Endothelial cell of umbilical vein (primary cell): ENCODE results near the gene MYO1B. TPM values are rescaled to one million over a fixed set of nuclear protein-coding genes. Genes with fewer than 3 reads are reported as not detected.

ENCODE experiments used
- BruUV-seq: library from RNA; stranded (reverse); fragments of 400-500 nt; replicated peaks from 2 replicates; lab custom pipeline; 2021; lab: Mats Ljungman, UMichigan
- CTCF ChIA-PET: fragments of 300-600, 350-600 bp; sonication (Branson Sonifier 250); formaldehyde crosslinking; loops from one replicate; lab custom pipeline; 2021; ENCODE audit warnings: antibody characterized with exemption, inconsistent platforms; lab: Charles Lee
- POLR2A ChIA-PET: fragments of 300-600, 350-600 bp; sonication (Branson Sonifier 250); formaldehyde crosslinking; loops from one replicate; lab custom pipeline; 2021; ENCODE audit warnings: antibody characterized with exemption, inconsistent platforms; lab: Charles Lee
- DNase-seq: peaks from one replicate; pipeline ENCODE4 v3.0.0-alpha.2; 2011; ENCODE audit warnings: low read depth, low spot score
- FAIRE-seq: peaks from 2 replicates; lab custom pipeline; 2011; peaks lifted over from hg19 to GRCh38; lab: Jason Lieb, UNC
- H2AFZ ChIP-seq: 2 replicates; pipeline ENCODE4 v1.6.0; 2012; ENCODE audit warnings: low read depth, low read length, control low read depth, inconsistent platforms
- H3K27ac ChIP-seq: 2 replicates; pipeline ENCODE4 v1.5.1; 2011; ENCODE audit warnings: low read depth, mild to moderate bottlenecking, control low read depth, low read length, moderate library complexity; ENCODE audit not compliant: insufficient read depth
- H3K27me3 ChIP-seq, 2 experiments: 2 replicates each; pipeline versions ENCODE4 v1.6.0 to v1.6.1; 2011; ENCODE audit warnings: low read length in 2 of 2, mixed read lengths in 1 of 2; ENCODE audit not compliant: control insufficient read depth in 2 of 2, insufficient read depth in 2 of 2
- H3K36me3 ChIP-seq, 2 experiments: 2 replicates in 1 of 2; 3 replicates in 1 of 2; pipeline ENCODE4 v1.5.1; 2011; ENCODE audit warnings: low read length in 2 of 2, mild to moderate bottlenecking in 1 of 2, moderate library complexity in 1 of 2; ENCODE audit not compliant: control insufficient read depth in 2 of 2, insufficient read depth in 2 of 2; ENCODE audit errors: extremely low read depth in 1 of 2
- H3K4me1 ChIP-seq: 3 replicates; pipeline ENCODE4 v1.5.1; 2011; ENCODE audit warnings: mild to moderate bottlenecking, low read length; ENCODE audit not compliant: control insufficient read depth, insufficient read depth; ENCODE audit errors: extremely low read depth
- H3K4me2 ChIP-seq: 2 replicates; pipeline ENCODE4 v1.6.1; 2011; ENCODE audit warnings: low read length, control low read depth, mixed read lengths; ENCODE audit not compliant: insufficient read depth
- H3K4me3 ChIP-seq, 3 experiments: fragments of 200-600 bp in 1 of 3; sonication (generic), shearing (Covaris generic) in 1 of 3; replicated peaks in 1 of 3; 2 replicates each; pipeline ENCODE4 v1.5.1; 2011 to 2016; ENCODE audit warnings: control low read depth in 3 of 3, low read length in 3 of 3, mild to moderate bottlenecking in 2 of 3, inconsistent platforms in 1 of 3, low read depth in 1 of 3, moderate library complexity in 1 of 3; ENCODE audit not compliant: insufficient read depth in 1 of 3
- H3K79me2 ChIP-seq: 2 replicates; pipeline ENCODE4 v1.6.0; 2012; ENCODE audit warnings: low read length, inconsistent platforms; ENCODE audit not compliant: control insufficient read depth, insufficient read depth
- H3K9ac ChIP-seq: replicated peaks from 2 replicates; pipeline ENCODE3; 2011; ENCODE audit warnings: low read length, control low read depth; ENCODE audit not compliant: insufficient read depth; ENCODE audit errors: extremely low read depth
- H3K9me1 ChIP-seq: replicated peaks from 3 replicates; pipeline ENCODE4 v1.6.0; 2011; ENCODE audit warnings: mild to moderate bottlenecking, low read length; ENCODE audit not compliant: control insufficient read depth, insufficient read depth; ENCODE audit errors: extremely low read depth
- H3K9me3 ChIP-seq: replicated peaks from 2 replicates; pipeline ENCODE4 v1.5.1; 2012; ENCODE audit warnings: low read length, inconsistent platforms; ENCODE audit not compliant: control insufficient read depth, insufficient read depth
- H4K20me1 ChIP-seq: replicated peaks from 2 replicates; pipeline ENCODE3; 2011; ENCODE audit warnings: mild to moderate bottlenecking, low read length; ENCODE audit not compliant: control insufficient read depth, insufficient read depth; ENCODE audit errors: extremely low read depth
- EZH2 ChIP-seq: IDR thresholded peaks from 2 replicates; pipeline ENCODE4 v1.6.1; 2012; ENCODE audit warnings: borderline replicate concordance, low read depth, mild to moderate bottlenecking, moderate library complexity, low read length, inconsistent platforms; ENCODE audit not compliant: severe bottlenecking
- FOS ChIP-seq: IDR thresholded peaks from 2 replicates; pipeline ENCODE4 v1.6.1; 2011; ENCODE audit warnings: mild to moderate bottlenecking, low read length, moderate library complexity, borderline replicate concordance; ENCODE audit not compliant: insufficient read depth
- GATA2 ChIP-seq: IDR thresholded peaks from 2 replicates; pipeline ENCODE4 v1.7.0; 2011; ENCODE audit warnings: low read depth, mild to moderate bottlenecking, moderate library complexity, mixed read lengths, low read length; ENCODE audit not compliant: insufficient read length, insufficient read depth
- JUN ChIP-seq: IDR thresholded peaks from 2 replicates; pipeline ENCODE4 v1.6.1; 2011; ENCODE audit warnings: borderline replicate concordance, low read depth; ENCODE audit not compliant: insufficient read length, insufficient read depth
- MAX ChIP-seq: IDR thresholded peaks from 2 replicates; pipeline ENCODE4 v1.6.1; 2011; ENCODE audit not compliant: insufficient read depth, insufficient read length
- MYC ChIP-seq: IDR thresholded peaks from one replicate; pipeline ENCODE4 v1.6.1; 2011; ENCODE audit warnings: mild to moderate bottlenecking, low read depth, low read length
- POLR2A ChIP-seq: IDR thresholded peaks from 2 replicates; pipeline ENCODE4 v1.6.1; 2012; ENCODE audit warnings: low read depth, mild to moderate bottlenecking, control low read depth, low read length
- POLR2AphosphoS5 ChIP-seq: IDR thresholded peaks from 2 replicates; pipeline ENCODE4 v1.6.1; 2012; ENCODE audit warnings: low read depth, mild to moderate bottlenecking, control low read depth, low read length, moderate library complexity; ENCODE audit not compliant: insufficient read depth
- dilution Hi-C: fragments of 300-500 bp; cut with MboI; formaldehyde crosslinking; loops from one replicate; pipeline ENCODE4 v1.15.0; 2019; ENCODE audit warnings: low sequenced_read_pairs; ENCODE audit not compliant: extremely low pct_ligation_motif_present
- intact Hi-C: fragments of 100-400 bp; cut with micrococcal nuclease; formaldehyde crosslinking; loops from one replicate; pipeline ENCODE4 v1.10.0; 2022
- polyA plus RNA-seq, 4 experiments: library from polyadenylated mRNA; depleted of rRNA in 3 of 4; stranded (reverse) in 3 of 4; unstranded in 1 of 4; fragments of >200 nt; gene quantifications; 2 replicates each; pipeline versions ENCODE4 v1.2.1 to v1.2.3, GENCODE V29; 2011 to 2012; ENCODE audit warnings: missing spikeins in 1 of 4
- total RNA-seq: library from RNA; stranded (reverse); gene quantifications from 2 replicates; pipeline ENCODE4 v1.2.3, GENCODE V29; 2021
- TF ChIP-seq, protein P1 (sequence below), 2 donors: IDR thresholded peaks; 1 replicate in 1 of 2; 2 replicates in 1 of 2; pipeline ENCODE4 v1.5.1; 2011; ENCODE audit warnings: low read length in 2 of 2, mild to moderate bottlenecking in 2 of 2, moderate library complexity in 2 of 2, control low read depth in 1 of 2, inconsistent platforms in 1 of 2, low read depth in 1 of 2; ENCODE audit not compliant: insufficient read depth in 1 of 2; ENCODE audit errors: extremely low read depth in 1 of 2

Gene MYO1B
- total and polyA plus RNA-seq, 2 donors (not counting 3 experiments of a cell fraction or from before 2014, with no cell fraction given), result 8.7 to 51.1 TPM

DNA sequence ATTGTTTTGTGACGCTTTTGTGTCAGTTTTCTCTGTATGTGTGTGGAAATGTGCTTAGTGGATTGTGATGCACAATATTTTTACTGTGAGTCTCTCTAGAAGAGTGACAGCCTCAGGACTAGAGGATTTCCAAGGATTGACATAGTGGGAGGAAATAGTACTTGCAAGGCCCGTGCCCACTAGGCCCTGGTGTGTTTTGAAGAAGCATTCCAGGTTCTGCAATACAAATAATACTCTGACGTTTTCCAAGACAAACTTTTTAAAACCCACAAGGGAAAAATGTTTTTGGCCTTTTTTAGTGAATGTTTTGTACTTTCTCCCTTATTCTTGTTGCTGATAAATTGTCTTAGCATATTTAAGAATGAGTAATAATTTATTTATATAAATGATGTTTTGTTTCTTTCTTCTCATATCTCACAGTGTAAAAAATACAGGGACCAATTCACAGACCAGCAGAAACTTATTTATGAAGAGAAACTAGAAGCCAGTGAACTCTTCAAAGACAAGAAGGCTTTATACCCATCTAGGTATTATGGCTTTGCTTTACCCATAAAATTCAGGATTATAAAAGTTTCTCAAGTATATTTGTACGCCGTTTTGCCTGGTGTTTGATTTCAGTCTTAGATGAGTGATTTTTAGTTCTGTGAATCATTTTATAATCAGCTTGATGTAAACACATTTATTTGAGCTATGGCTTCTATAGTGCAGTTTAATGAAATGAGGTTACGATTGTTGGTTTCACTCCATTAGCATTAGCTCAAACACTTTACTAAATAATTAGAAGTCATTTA lies 165.6 kb downstream of the MYO1B start:
- Histone ChIP-seq H3K4me2 (no peak overlapping the region), H3K9me3 (no peaks in the 10 kb centered on the region), H3K36me3 (peaks cover 0 to 8% of the 10 kb centered on the region in 2 experiments), H3K4me3 (no peak overlapping the region), H2AFZ (no peak overlapping the region), H3K79me2 (no peaks in the 10 kb centered on the region), H3K9me1 (no peaks in the 10 kb centered on the region), H4K20me1 (no peaks in the 10 kb centered on the region), H3K27ac (no peak overlapping the region), H3K4me1 (no peaks in the 10 kb centered on the region), H3K9ac (no peak overlapping the region), H3K27me3 (no peaks in the 10 kb centered on the region)
- intact Hi-C loops (no loop called here), dilution Hi-C loops (no loop called here)
- POLR2A ChIA-PET, result no interaction called here
- TF ChIP-seq FOS, result no peak
- TF ChIP-seq JUN, result no peak
- TF ChIP-seq MAX, result no peak
- no peak for TF ChIP-seq POLR2AphosphoS5
- no peak for TF ChIP-seq POLR2A
- BruUV-seq, result no TSS peak
- no peak for FAIRE-seq
- CTCF ChIA-PET, result interaction anchor here (1.6 kb wide), 1 partner anchor 193 kb away, joined by 4 read pairs; no protein-coding TSS in a partner anchor
- DNase-seq, result no peak

DNA sequence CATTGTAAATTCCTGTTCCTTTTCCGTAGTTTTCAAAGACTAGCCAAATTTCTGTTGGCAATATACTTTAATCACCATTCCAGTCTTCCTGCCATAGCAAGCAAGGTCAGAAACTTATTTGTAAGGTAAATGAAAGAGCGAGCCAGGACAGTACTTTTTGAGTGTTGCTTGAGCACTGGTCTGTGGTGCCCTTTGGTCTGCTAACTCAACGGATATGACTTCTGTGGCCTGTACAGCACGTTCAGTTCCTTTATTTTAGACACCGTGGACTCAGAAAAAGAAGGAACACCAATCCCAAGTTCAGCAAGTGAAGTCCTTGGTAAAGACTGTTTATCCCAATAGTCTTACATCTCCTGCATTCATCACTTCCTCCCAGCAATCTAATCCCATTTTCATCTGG lies 166.3 kb downstream of the MYO1B start:
- no peak overlapping the region for H3K4me3 ChIP-seq
- no peak overlapping the region for H3K27ac ChIP-seq
- no TSS peak for BruUV-seq
- dilution Hi-C loops (no loop called here), intact Hi-C loops (no loop called here)
- peaks cover 0 to 8% of the 10 kb centered on the region in 2 experiments for H3K36me3 ChIP-seq
- H4K20me1 ChIP-seq, result no peaks in the 10 kb centered on the region
- no peak overlapping the region for H3K4me2 ChIP-seq
- H2AFZ ChIP-seq, result no peak overlapping the region
- H3K9me3 ChIP-seq, result no peaks in the 10 kb centered on the region
- H3K9ac ChIP-seq, result no peak overlapping the region
- H3K27me3 ChIP-seq, result no peaks in the 10 kb centered on the region
- ChIA-PET POLR2A (no interaction called here), CTCF (interaction anchor here (1.1 to 1.6 kb wide), 2 partner anchors 26 to 193 kb away, joined by 3 to 4 read pairs; no protein-coding TSS in a partner anchor)
- H3K4me1 ChIP-seq, result no peaks in the 10 kb centered on the region
- TF ChIP-seq MYC (no peak), FOS (no peak), EZH2 (no peak), POLR2A (no peak), GATA2 (no peak), JUN (no peak), POLR2AphosphoS5 (no peak)
- TF ChIP-seq, protein P1, sequence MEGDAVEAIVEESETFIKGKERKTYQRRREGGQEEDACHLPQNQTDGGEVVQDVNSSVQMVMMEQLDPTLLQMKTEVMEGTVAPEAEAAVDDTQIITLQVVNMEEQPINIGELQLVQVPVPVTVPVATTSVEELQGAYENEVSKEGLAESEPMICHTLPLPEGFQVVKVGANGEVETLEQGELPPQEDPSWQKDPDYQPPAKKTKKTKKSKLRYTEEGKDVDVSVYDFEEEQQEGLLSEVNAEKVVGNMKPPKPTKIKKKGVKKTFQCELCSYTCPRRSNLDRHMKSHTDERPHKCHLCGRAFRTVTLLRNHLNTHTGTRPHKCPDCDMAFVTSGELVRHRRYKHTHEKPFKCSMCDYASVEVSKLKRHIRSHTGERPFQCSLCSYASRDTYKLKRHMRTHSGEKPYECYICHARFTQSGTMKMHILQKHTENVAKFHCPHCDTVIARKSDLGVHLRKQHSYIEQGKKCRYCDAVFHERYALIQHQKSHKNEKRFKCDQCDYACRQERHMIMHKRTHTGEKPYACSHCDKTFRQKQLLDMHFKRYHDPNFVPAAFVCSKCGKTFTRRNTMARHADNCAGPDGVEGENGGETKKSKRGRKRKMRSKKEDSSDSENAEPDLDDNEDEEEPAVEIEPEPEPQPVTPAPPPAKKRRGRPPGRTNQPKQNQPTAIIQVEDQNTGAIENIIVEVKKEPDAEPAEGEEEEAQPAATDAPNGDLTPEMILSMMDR (IDR thresholded peaks at IDR 0.05; ENCODE audit: extremely low read depth in 1 of 2, insufficient read depth in 1 of 2, low read depth in 1 of 2, low read length in 2 of 2), result no peak
- no peaks in the 10 kb centered on the region for H3K9me1 ChIP-seq
- H3K79me2 ChIP-seq, result no peaks in the 10 kb centered on the region
- FAIRE-seq (no peak), DNase-seq (no peak)
